Nephron (organoid): Measurements from ENCODE around the gene PPFIBP2.
A peak's percentile ranks its signal among the peaks of the same experiment; 100 is the strongest.

ENCODE experiments used
- H3K27ac Mint-ChIP-seq, 3 experiments: 2 replicates each; pipeline ENCODE4 v1.8.0; 2020; ENCODE audit warnings: mixed read lengths in 3 of 3, mild to moderate bottlenecking in 2 of 3, moderate library complexity in 1 of 3
- H3K27me3 Mint-ChIP-seq: 2 replicates; pipeline ENCODE4 v1.8.0; 2021; ENCODE audit warnings: low read depth, mild to moderate bottlenecking, moderate library complexity, mixed read lengths
- H3K36me3 Mint-ChIP-seq: 2 replicates; pipeline ENCODE4 v1.8.0; 2020; ENCODE audit warnings: low read depth, mixed read lengths
- H3K4me1 Mint-ChIP-seq: 2 replicates; pipeline ENCODE4 v1.8.0; 2020; ENCODE audit warnings: mixed read lengths
- H3K4me3 Mint-ChIP-seq, 3 experiments: 2 replicates each; pipeline ENCODE4 v1.8.0; 2020; ENCODE audit warnings: mild to moderate bottlenecking in 3 of 3, mixed read lengths in 3 of 3, moderate library complexity in 2 of 3
- H3K9me3 Mint-ChIP-seq: 2 replicates; pipeline ENCODE4 v1.8.0; 2020; ENCODE audit warnings: mixed read lengths
- CTCF ChIP-seq, 3 experiments: fragments of 200-600 bp; sonication (generic); IDR thresholded peaks; one replicate each; pipeline ENCODE4 v1.5.0; 2021; ENCODE audit warnings: antibody characterized with exemption in 3 of 3; ENCODE audit not compliant: unreplicated experiment in 3 of 3

The PPFIBP2 gene

GRCh38 chr11:7559398-7560283 is 45.8 kb downstream of the PPFIBP2 start:
- H3K4me1 Mint-ChIP-seq: no peaks in the 10 kb centered on the region
- no peak overlapping the region for H3K4me3 Mint-ChIP-seq
- no peak overlapping the region for H3K27ac Mint-ChIP-seq
- TF ChIP-seq CTCF (IDR thresholded peaks at IDR 0.05; ENCODE audit: unreplicated experiment in 3 of 3): no peak
- no peaks in the 10 kb centered on the region for H3K36me3 Mint-ChIP-seq
- no peaks in the 10 kb centered on the region for H3K27me3 Mint-ChIP-seq
- no peaks in the 10 kb centered on the region for H3K9me3 Mint-ChIP-seq

- H3K4me1 Mint-ChIP-seq: no peaks in the 10 kb centered on the region
- no peaks in the 10 kb centered on the region for H3K27me3 Mint-ChIP-seq
- H3K27ac Mint-ChIP-seq: peak overlapping the region in 1 of 3 experiments; percentile 41
- no peaks in the 10 kb centered on the region for H3K9me3 Mint-ChIP-seq
- no peak overlapping the region for H3K4me3 Mint-ChIP-seq
- H3K36me3 Mint-ChIP-seq: no peaks in the 10 kb centered on the region
- no peak for TF ChIP-seq CTCF (IDR thresholded peaks at IDR 0.05; ENCODE audit: unreplicated experiment in 3 of 3)
Measured at GRCh38 chr11:7561562-7561961, 47.8 kb downstream of the PPFIBP2 start.

GRCh38 chr11:7563281-7563680 is 49.5 kb downstream of the PPFIBP2 start:
- Mint-ChIP-seq H3K9me3 (no peaks in the 10 kb centered on the region), H3K4me1 (peaks cover 6% of the 10 kb centered on the region), H3K4me3 (no peak overlapping the region), H3K27ac (peak overlapping the region; percentile 3 to 57 (median 30)), H3K27me3 (no peaks in the 10 kb centered on the region), H3K36me3 (peaks cover 3% of the 10 kb centered on the region)
- no peak for TF ChIP-seq CTCF (IDR thresholded peaks at IDR 0.05; ENCODE audit: unreplicated experiment in 3 of 3)

GRCh38 chr11:7564803-7565202 is 51.0 kb downstream of the PPFIBP2 start:
- Mint-ChIP-seq H3K27me3 (peaks cover 7% of the 10 kb centered on the region), H3K4me3 (no peak overlapping the region), H3K9me3 (no peaks in the 10 kb centered on the region), H3K36me3 (peaks cover 3% of the 10 kb centered on the region), H3K27ac (no peak overlapping the region), H3K4me1 (peaks cover 6% of the 10 kb centered on the region)
- no peak for TF ChIP-seq CTCF (IDR thresholded peaks at IDR 0.05; ENCODE audit: unreplicated experiment in 3 of 3)

GRCh38 chr11:7567311-7567710 is 53.5 kb downstream of the PPFIBP2 start:
- peaks cover 11% of the 10 kb centered on the region for H3K27me3 Mint-ChIP-seq
- H3K36me3 Mint-ChIP-seq: peaks cover 3% of the 10 kb centered on the region
- H3K9me3 Mint-ChIP-seq: no peaks in the 10 kb centered on the region
- no peak for TF ChIP-seq CTCF (IDR thresholded peaks at IDR 0.05; ENCODE audit: unreplicated experiment in 3 of 3)
- H3K4me3 Mint-ChIP-seq: no peak overlapping the region
- peaks cover 20% of the 10 kb centered on the region for H3K4me1 Mint-ChIP-seq
- H3K27ac Mint-ChIP-seq: peak overlapping the region in 2 of 3 experiments; percentile 29 to 31

- H3K4me1 Mint-ChIP-seq: peaks cover 33% of the 10 kb centered on the region
- TF ChIP-seq CTCF (IDR thresholded peaks at IDR 0.05; ENCODE audit: unreplicated experiment in 3 of 3): no peak
- no peak overlapping the region for H3K4me3 Mint-ChIP-seq
- no peaks in the 10 kb centered on the region for H3K9me3 Mint-ChIP-seq
- H3K27me3 Mint-ChIP-seq: peaks cover 11% of the 10 kb centered on the region
- H3K27ac Mint-ChIP-seq: no peak overlapping the region
- H3K36me3 Mint-ChIP-seq: peaks cover 3% of the 10 kb centered on the region
Measured at GRCh38 chr11:7569044-7569443, 55.2 kb downstream of the PPFIBP2 start.
